Measurements from ENCODE around the gene C14orf93.

The C14orf93 gene

DNA sequence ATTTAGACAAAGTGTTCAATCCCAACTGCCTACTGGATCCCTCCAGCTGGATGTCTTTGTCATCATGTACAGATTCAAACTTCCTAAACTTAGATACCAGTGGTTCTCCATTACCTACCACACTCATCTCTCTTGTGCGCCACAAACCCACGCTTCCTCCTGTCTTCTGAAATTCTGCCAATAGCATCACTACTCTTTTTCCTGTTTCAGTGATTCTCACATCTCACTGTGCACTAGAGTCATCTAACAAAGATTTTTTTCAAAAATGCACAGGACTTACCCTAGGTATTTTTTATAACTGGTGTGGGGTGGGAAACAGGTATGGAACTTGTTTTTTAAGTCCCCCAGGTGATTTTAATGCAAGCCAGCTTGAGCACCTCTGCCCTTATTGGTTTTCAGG is 18.9 kb upstream of the C14orf93 start:
- DNase-seq (ENCODE audit: low read depth): no peak
- in situ Hi-C loops (cut with HindIII; ENCODE audit: low sequenced_read_pairs): no loop called here
- TF ChIP-seq CTCF (IDR thresholded peaks at IDR 0.05; ENCODE audit: low read depth, low read length, missing control alignments): no peak
- no peak overlapping the region for H3K4me3 ChIP-seq (ENCODE audit: low read depth, low read length)

DNA sequence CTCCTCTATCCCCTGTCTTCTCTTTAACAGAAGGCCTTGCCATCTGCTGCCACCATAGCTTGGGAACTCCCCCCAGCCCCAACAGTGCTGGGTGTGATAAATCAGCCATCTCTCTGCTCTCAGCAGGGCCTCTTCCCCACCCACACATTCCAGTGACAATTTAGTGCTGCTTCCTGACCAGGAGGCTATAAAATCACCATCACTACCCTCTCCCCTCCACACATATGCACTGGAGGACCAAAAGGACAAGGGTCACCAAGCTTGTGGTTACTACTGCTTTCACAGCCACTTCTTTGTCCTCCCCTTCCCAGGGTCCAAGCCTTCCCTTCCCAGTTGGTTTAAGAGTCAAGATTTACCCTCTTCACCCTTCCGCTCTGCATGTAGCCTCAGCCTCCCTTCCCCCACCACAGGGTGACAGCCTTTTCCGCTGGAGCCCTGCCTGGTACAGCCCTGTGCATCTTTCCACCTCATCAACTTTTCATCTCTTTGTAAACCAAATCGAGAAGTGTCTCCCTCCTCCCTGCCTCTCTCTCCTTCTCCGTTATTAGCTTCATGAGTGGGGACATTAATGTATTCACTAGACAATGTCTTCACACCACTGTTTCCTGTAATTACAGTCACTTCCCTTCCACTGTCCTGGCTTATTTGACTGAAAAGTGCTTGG is 15.3 kb upstream of the C14orf93 start:
- TF ChIP-seq CTCF (IDR thresholded peaks at IDR 0.05; ENCODE audit: low read depth, low read length, missing control alignments): no peak
- H3K4me3 ChIP-seq (ENCODE audit: low read depth, low read length): no peak overlapping the region
- no peak for DNase-seq (ENCODE audit: low read depth)
- in situ Hi-C loops (cut with HindIII; ENCODE audit: low sequenced_read_pairs): no loop called here

- in situ Hi-C loops (cut with HindIII; ENCODE audit: low sequenced_read_pairs): no loop called here
- no peak for TF ChIP-seq CTCF (IDR thresholded peaks at IDR 0.05; ENCODE audit: low read depth, low read length, missing control alignments)
- no peak for DNase-seq (ENCODE audit: low read depth)
- H3K4me3 ChIP-seq (ENCODE audit: low read depth, low read length): no peak overlapping the region
These were observed 14.7 kb upstream of the C14orf93 start for GRCh38 chr14:23024612-23025075.

- no peak for TF ChIP-seq CTCF (IDR thresholded peaks at IDR 0.05; ENCODE audit: low read depth, low read length, missing control alignments)
- DNase-seq (ENCODE audit: low read depth): no peak
- H3K4me3 ChIP-seq (ENCODE audit: low read depth, low read length): no peak overlapping the region
- in situ Hi-C loops (cut with HindIII; ENCODE audit: low sequenced_read_pairs): no loop called here
These were observed 13.8 kb upstream of the C14orf93 start for GRCh38 chr14:23023795-23024152.

- no peak for DNase-seq (ENCODE audit: low read depth)
- in situ Hi-C loops (cut with HindIII; ENCODE audit: low sequenced_read_pairs): no loop called here
- no peak overlapping the region for H3K4me3 ChIP-seq (ENCODE audit: low read depth, low read length)
- TF ChIP-seq CTCF (IDR thresholded peaks at IDR 0.05; ENCODE audit: low read depth, low read length, missing control alignments): no peak
These were observed 13.3 kb upstream of the C14orf93 start for GRCh38 chr14:23023022-23023794.

- in situ Hi-C loops (cut with HindIII; ENCODE audit: low sequenced_read_pairs): no loop called here
- H3K4me3 ChIP-seq (ENCODE audit: low read depth, low read length): no peak overlapping the region
- no peak for TF ChIP-seq CTCF (IDR thresholded peaks at IDR 0.05; ENCODE audit: low read depth, low read length, missing control alignments)
- no peak for DNase-seq (ENCODE audit: low read depth)
These were observed 12.0 kb upstream of the C14orf93 start for GRCh38 chr14:23021889-23022442.

All from astrocyte of the cerebellum (primary cell).